MM.1S (cell line): ENCODE measurements around the gene SKAP2.

ENCODE experiments used
- EZH2 ChIP-seq: fragments of 300-600 bp; sonication (generic); optimal IDR thresholded peaks from 2 replicates; pipeline ENCODE3; 2017; ENCODE audit warnings: low read depth, mild to moderate bottlenecking, antibody characterized with exemption, low read length, mixed read lengths
- EZH2phosphoT487 ChIP-seq: fragments of 300-600 bp; sonication (generic); IDR thresholded peaks from 2 replicates; pipeline ENCODE4 v1.6.1; 2018; ENCODE audit warnings: antibody characterized with exemption, low read length
- TF ChIP-seq, protein P1 (sequence below): fragments of 300-600 bp; sonication (generic); IDR thresholded peaks from 2 replicates; pipeline ENCODE4 v1.5.1; 2016; ENCODE audit warnings: antibody characterized with exemption, low read length, mixed read lengths

- TF ChIP-seq, protein P1, sequence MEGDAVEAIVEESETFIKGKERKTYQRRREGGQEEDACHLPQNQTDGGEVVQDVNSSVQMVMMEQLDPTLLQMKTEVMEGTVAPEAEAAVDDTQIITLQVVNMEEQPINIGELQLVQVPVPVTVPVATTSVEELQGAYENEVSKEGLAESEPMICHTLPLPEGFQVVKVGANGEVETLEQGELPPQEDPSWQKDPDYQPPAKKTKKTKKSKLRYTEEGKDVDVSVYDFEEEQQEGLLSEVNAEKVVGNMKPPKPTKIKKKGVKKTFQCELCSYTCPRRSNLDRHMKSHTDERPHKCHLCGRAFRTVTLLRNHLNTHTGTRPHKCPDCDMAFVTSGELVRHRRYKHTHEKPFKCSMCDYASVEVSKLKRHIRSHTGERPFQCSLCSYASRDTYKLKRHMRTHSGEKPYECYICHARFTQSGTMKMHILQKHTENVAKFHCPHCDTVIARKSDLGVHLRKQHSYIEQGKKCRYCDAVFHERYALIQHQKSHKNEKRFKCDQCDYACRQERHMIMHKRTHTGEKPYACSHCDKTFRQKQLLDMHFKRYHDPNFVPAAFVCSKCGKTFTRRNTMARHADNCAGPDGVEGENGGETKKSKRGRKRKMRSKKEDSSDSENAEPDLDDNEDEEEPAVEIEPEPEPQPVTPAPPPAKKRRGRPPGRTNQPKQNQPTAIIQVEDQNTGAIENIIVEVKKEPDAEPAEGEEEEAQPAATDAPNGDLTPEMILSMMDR, result no peak
- no peak for TF ChIP-seq EZH2phosphoT487
- TF ChIP-seq EZH2, result no peak
Measured at GRCh38 chr7:26862834-26863233, 1.6 kb downstream of the SKAP2 start.
